Thoracic aorta endothelial cell (primary cell): Measurements from ENCODE around the gene INHA. TPM values are rescaled to one million over a fixed set of nuclear protein-coding genes. Genes with fewer than 3 reads are reported as not detected.

Source experiments
- small RNA-seq: library from RNA; depleted of rRNA; stranded (forward); fragments of <200 nt; gene quantifications from one replicate; pipeline ENCODE3, GENCODE V24; 2012
- total RNA-seq: library from RNA; depleted of rRNA; stranded (reverse); fragments of >200 nt; gene quantifications from 2 replicates; pipeline ENCODE4 v1.2.3, GENCODE V29; 2012

The INHA gene
- not detected in 2 replicates for total RNA-seq

GRCh38 chr2:219572237-219573001 lies at the start of gene INHA:
INHA (plus strand) TSS chr2:219572310; CDS start chr2:219572375, 65 bp downstream.

GRCh38 chr2:219543596-219544358 lies 28.3 kb upstream of the INHA start, which contains the start of the genes CHPF and TMEM198:
CHPF (minus strand) TSS chr2:219543809; CDS start chr2:219543538, 271 bp downstream.
TMEM198 (plus strand) TSS chr2:219544028; CDS start chr2:219544728, 700 bp downstream.

GRCh38 chr2:219571311-219572236 lies 536 bp upstream of the INHA start, which contains the start of gene OBSL1:
OBSL1 (minus strand) TSS chr2:219571539; CDS start chr2:219571232, 307 bp downstream.

GRCh38 chr2:219597552-219598307 lies 25.6 kb downstream of the INHA start, which contains the start of gene STK11IP:
STK11IP (plus strand) TSS chr2:219597857; CDS start chr2:219598120, 263 bp downstream.

Small RNAs within 50 kb of the gene (small RNA-seq; reads per million reads assigned to genes)
- not detected for gene MIR3132
- gene RN7SKP213: not detected

Other genes with a start within 250 kb of the INHA start
- not detected in 2 replicates for gene RESP18, start 239.6 kb upstream of the INHA start, total RNA-seq
- 29.8 and 40.6 TPM in 2 replicates for gene DNPEP, start 184.4 kb upstream of the INHA start, total RNA-seq
- not detected in 2 replicates for gene DES, start 153.9 kb upstream of the INHA start, total RNA-seq
- 0.43 and 0.80 TPM in 2 replicates for gene SPEG, start 137.5 kb upstream of the INHA start, total RNA-seq
- 30.7 and 31.0 TPM in 2 replicates for gene GMPPA, start 73.4 kb upstream of the INHA start, total RNA-seq
- gene ASIC4, start 57.8 kb upstream of the INHA start, total RNA-seq: not detected in 2 replicates
- gene CHPF, start 28.5 kb upstream of the INHA start, total RNA-seq: 0.22 and 0.40 TPM in 2 replicates
- gene TMEM198, start 28.3 kb upstream of the INHA start, total RNA-seq: not detected in 2 replicates
- 11.2 and 17.1 TPM in 2 replicates for gene OBSL1, start 771 bp upstream of the INHA start, total RNA-seq
- gene STK11IP, start 25.5 kb downstream of the INHA start, total RNA-seq: 8.5 and 9.0 TPM in 2 replicates
- gene SLC4A3, start 55.3 kb downstream of the INHA start, total RNA-seq: 0.13 and 0.22 TPM in 2 replicates